Sigmoid colon (tissue), 7 donors: Measurements from ENCODE around the gene SRC. TPM values are rescaled to one million over a fixed set of nuclear protein-coding genes. Genes with fewer than 3 reads are reported as not detected.

Experiments used
- DNase-seq: peaks from one replicate; pipeline ENCODE4 v3.0.0-alpha.2; 2019
- H3K27ac ChIP-seq, 4 donors: fragments of 200-600 bp; sonication (generic); one replicate each; pipeline ENCODE4 v1.5.1; 2016 to 2019; ENCODE audit warnings: mild to moderate bottlenecking in 1 of 4
- H3K27me3 ChIP-seq, 3 donors: fragments of 200-600 bp; sonication (generic); one replicate each; pipeline ENCODE4 v1.5.1; 2019; ENCODE audit warnings: mild to moderate bottlenecking in 1 of 3
- H3K36me3 ChIP-seq, 4 donors: fragments of 200-600 bp; sonication (generic); one replicate each; pipeline ENCODE4 v1.5.1; 2016 to 2019
- H3K4me1 ChIP-seq, 4 donors: fragments of 200-600 bp; sonication (generic); one replicate each; pipeline ENCODE4 v1.5.1; 2017 to 2019
- H3K4me3 ChIP-seq, 4 donors: fragments of 200-600 bp; sonication (generic); one replicate each; pipeline ENCODE4 v1.5.1; 2017 to 2019; ENCODE audit warnings: mild to moderate bottlenecking in 2 of 4, moderate library complexity in 1 of 4
- H3K9me3 ChIP-seq, 4 donors: fragments of 200-600 bp in 3 of 4; sonication (generic) in 3 of 4; one replicate each; pipeline versions ENCODE4 v1.5.1 to v1.6.1; 2013 to 2019
- EP300 ChIP-seq, 4 donors: sonication (generic); formaldehyde crosslinking; IDR thresholded peaks; one replicate each; pipeline ENCODE4 v1.6.1; 2017; ENCODE audit warnings: antibody characterized with exemption in 4 of 4
- POLR2A ChIP-seq, 2 donors: fragments of 450-650 bp; IDR thresholded peaks; one replicate each; pipeline ENCODE4 v1.6.1; 2016; ENCODE audit warnings: antibody characterized with exemption in 2 of 2, mild to moderate bottlenecking in 2 of 2, moderate library complexity in 2 of 2
- POLR2AphosphoS5 ChIP-seq, 4 donors: sonication (generic); formaldehyde crosslinking; IDR thresholded peaks; one replicate each; pipeline ENCODE4 v1.6.1; 2017; ENCODE audit warnings: antibody characterized with exemption in 4 of 4
- WGBS, 2 donors: extraction: QIAGEN DNeasy Blood & Tissue Kit; methylation state at CpG; one replicate each; pipeline ENCODE4 v1.1.7; 2013; 5-methylcytosine and 5-hydroxymethylcytosine counted together
- intact Hi-C: fragments of 100-400 bp; cut with DNase I; formaldehyde crosslinking; loops from one replicate; pipeline ENCODE4 v1.15.1; 2023
- polyA plus RNA-seq, 3 donors: library from polyadenylated mRNA; stranded (reverse); fragments of 200-250 nt; gene quantifications; one replicate each; pipeline ENCODE4 v1.2.3, GENCODE V29; 2013
- total RNA-seq, 4 donors: library from RNA; depleted of rRNA; stranded (reverse); fragments of >200 nt; gene quantifications; one replicate each; pipeline ENCODE4 v1.1.0, GENCODE V29; 2016
- TF ChIP-seq, protein P1 (sequence below), 4 experiments: fragments of 450-650 bp in 3 of 4; fragments of 200-600 bp in 1 of 4; IDR thresholded peaks; one replicate each; pipeline ENCODE4 v1.5.1; 2016 to 2019; ENCODE audit warnings: antibody characterized with exemption in 4 of 4, mild to moderate bottlenecking in 3 of 4, moderate library complexity in 2 of 4
- donor health status: healthy with polysubstance abuse.
- donor health status: Bipolar disorder and iron deficiency.
- donor health status: healthy.

The SRC gene
- total and polyA plus RNA-seq, 7 donors, result 28.1 to 91.8 (median 52.3) TPM

DNA sequence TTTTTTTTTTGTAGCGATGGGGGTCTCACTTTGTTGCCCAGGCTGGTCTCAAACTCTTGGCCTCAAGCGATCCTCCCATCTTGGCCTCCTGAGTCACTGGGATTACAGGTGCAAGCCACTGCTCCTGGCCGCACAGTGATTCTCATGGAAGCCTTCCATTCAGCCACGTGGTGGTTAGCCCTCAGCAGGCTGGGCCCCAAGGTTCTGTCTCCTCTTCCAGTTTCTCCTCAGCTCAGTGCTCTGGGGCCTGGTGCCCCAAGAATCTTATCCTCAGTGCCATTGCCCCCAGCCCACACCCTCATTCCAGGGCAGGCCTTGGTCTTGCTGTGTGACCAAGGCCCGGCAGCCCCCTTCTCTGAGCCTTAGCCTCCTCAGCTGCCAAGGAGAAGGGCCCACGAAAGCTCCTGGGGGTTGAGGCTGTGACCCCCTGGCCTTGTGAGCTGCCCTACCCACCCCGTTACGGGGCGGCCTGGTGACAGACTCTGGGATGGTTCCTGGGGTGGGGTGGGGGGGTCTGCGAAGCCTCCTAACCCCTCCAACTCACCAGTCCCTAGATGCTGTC is 16.4 kb downstream of the SRC start:
- no peak overlapping the region for H3K4me3 ChIP-seq
- H3K27ac ChIP-seq, result peak overlapping the region in 2 of 4 donors; percentile 10 to 43
- H3K4me1 ChIP-seq, result peaks cover 0 to 49% (median 38%) of the 10 kb centered on the region in 4 donors
- H3K9me3 ChIP-seq, result no peaks in the 10 kb centered on the region
- 89 to 91% methylated on average over 10 of the region's 10 CpGs for WGBS, 2 donors
- peak; percentile 54 for DNase-seq
- intact Hi-C loops, result no loop called here
- TF ChIP-seq POLR2A (IDR thresholded peaks at IDR 0.05), result no peak
- TF ChIP-seq POLR2AphosphoS5 (IDR thresholded peaks at IDR 0.05), result no peak
- no peak for TF ChIP-seq EP300 (IDR thresholded peaks at IDR 0.05)
- TF ChIP-seq, protein P1, sequence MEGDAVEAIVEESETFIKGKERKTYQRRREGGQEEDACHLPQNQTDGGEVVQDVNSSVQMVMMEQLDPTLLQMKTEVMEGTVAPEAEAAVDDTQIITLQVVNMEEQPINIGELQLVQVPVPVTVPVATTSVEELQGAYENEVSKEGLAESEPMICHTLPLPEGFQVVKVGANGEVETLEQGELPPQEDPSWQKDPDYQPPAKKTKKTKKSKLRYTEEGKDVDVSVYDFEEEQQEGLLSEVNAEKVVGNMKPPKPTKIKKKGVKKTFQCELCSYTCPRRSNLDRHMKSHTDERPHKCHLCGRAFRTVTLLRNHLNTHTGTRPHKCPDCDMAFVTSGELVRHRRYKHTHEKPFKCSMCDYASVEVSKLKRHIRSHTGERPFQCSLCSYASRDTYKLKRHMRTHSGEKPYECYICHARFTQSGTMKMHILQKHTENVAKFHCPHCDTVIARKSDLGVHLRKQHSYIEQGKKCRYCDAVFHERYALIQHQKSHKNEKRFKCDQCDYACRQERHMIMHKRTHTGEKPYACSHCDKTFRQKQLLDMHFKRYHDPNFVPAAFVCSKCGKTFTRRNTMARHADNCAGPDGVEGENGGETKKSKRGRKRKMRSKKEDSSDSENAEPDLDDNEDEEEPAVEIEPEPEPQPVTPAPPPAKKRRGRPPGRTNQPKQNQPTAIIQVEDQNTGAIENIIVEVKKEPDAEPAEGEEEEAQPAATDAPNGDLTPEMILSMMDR (IDR thresholded peaks at IDR 0.05), result no peak
- H3K36me3 ChIP-seq, result peaks cover 0 to 27% (median 9%) of the 10 kb centered on the region in 4 donors
- H3K27me3 ChIP-seq, result no peaks in the 10 kb centered on the region

DNA sequence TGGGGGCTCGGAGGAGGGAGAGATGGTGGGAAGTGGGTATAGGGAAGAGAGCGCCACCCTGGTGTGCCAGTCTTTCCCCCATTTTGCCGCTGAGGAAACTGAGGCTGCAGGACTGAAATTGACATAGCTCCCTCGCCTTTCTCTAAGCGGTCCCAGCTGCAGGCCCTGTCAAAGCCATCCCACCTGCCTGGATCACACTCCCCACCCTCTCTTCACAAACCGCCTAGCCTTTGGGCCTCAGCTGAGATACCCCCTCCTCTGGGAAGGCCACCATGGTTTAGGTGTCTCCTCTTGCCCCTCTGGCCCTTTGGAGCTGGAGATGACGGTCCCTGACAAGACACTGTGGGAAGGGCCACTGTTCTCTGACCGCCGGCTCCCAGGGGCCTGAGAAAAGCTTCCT is 16.9 kb downstream of the SRC start:
- Histone ChIP-seq H3K27me3 (no peaks in the 10 kb centered on the region), H3K36me3 (peaks cover 0 to 32% (median 9%) of the 10 kb centered on the region in 4 donors), H3K4me1 (peaks cover 0 to 44% (median 33%) of the 10 kb centered on the region in 4 donors), H3K4me3 (no peak overlapping the region), H3K27ac (peak overlapping the region in 3 of 4 donors; percentile 10 to 43 (median 42)), H3K9me3 (no peaks in the 10 kb centered on the region)
- DNase-seq, result peak; percentile 54
- intact Hi-C loops, result no loop called here
- WGBS, 2 donors, result 96 to 97% methylated on average over 9 of the region's 9 CpGs
- TF ChIP-seq POLR2AphosphoS5 (IDR thresholded peaks at IDR 0.05) (no peak), POLR2A (IDR thresholded peaks at IDR 0.05) (no peak), EP300 (IDR thresholded peaks at IDR 0.05) (no peak)
- TF ChIP-seq, protein P1 (IDR thresholded peaks at IDR 0.05), result no peak

DNA sequence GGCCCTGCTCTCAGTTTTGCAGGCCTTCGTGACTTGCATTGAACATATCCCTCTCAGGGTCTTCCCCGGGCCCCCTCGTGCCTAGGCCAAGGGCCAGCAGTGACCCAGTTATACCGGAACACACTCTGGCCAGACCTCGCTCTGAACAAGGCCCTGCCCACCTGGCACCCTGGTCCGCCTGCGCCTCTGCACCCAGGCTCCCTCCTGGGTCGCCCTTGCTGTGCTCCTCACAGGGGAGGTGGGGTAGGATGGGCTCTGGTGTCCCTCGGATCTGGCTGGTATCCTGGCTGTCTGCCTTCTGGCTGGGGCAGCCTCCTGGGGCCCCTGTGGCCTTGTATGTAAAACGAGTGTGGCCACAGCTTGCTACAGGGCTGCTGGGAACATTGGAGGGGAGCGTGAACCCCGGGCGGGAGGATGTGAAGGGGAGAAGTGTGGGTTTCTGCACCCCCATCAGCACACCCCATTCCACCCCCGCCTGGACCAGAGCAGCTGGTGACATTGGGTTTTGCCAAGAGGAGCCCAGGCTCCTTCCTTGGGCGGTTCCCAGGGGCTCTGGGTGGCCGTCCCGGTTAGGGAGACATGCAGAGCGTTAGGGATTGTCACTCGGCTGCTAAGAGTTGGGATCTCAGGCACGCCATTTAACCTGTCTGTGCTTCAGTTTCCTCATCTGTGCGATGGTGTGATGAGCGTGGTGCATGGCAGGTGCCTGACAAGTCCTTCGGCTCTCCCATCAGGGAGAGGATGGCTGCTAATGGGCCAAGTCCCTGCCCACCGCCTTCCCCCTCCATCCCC is 17.5 kb downstream of the SRC start:
- Histone ChIP-seq H3K27me3 (no peaks in the 10 kb centered on the region), H3K9me3 (no peaks in the 10 kb centered on the region), H3K4me1 (peaks cover 0 to 38% (median 27%) of the 10 kb centered on the region in 4 donors), H3K4me3 (no peak overlapping the region), H3K27ac (peak overlapping the region in 3 of 4 donors; percentile 10 to 43 (median 42)), H3K36me3 (peaks cover 0 to 36% (median 9%) of the 10 kb centered on the region in 4 donors)
- 86 to 87% methylated on average over 24 of the region's 24 CpGs for WGBS, 2 donors
- TF ChIP-seq EP300 (IDR thresholded peaks at IDR 0.05) (no peak), POLR2AphosphoS5 (IDR thresholded peaks at IDR 0.05) (no peak), POLR2A (IDR thresholded peaks at IDR 0.05) (no peak)
- TF ChIP-seq, protein P1 (IDR thresholded peaks at IDR 0.05), result no peak
- DNase-seq, result peak; percentile 63
- intact Hi-C loops, result no loop called here

DNA sequence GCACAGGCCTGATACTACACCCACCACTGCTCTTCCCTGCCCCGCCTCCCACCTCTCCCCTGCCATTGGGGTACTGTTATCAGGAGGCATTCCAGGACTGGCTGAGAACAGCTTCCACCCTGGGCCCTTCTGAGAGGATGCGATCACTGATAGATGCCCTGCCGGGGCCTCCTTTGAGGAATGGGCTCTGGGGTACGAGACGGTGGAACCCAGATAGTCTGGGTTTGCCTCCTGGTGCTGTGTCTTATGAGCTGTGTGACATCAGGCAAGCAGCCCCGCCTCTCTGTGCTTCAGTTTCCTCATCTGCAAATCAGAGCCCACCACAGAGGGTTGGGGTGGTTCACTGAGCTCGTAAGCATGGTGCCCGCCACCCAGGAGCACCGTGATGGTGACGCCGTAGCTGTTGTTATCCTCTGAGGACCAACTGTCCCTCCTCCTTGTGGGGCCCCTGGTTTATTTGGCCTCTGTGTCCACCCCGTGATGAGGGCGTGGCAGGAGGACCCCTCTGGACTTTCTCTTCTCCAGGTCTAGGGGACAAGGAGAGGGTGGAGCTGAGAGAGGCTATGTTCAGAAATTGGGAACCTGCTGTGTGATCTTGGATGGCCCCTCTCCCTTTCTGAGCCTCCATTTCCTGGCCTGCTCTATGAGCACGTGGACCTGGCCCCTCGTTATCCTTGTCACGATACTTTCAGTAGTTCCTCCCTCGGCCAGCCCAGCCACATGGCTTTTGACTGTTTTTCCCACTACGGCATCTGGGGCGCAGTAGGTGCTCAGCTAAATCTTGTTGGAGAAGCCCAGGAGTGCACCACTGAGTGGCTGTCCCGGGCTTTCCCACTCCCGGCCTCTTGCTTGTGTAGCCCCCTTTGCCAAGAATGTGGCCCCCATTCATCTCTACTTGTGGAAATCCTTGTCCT is 18.3 kb downstream of the SRC start:
- H3K9me3 ChIP-seq, result no peaks in the 10 kb centered on the region
- DNase-seq, result peak; percentile 50
- intact Hi-C loops, result no loop called here
- H3K4me3 ChIP-seq, result no peak overlapping the region
- TF ChIP-seq POLR2A (IDR thresholded peaks at IDR 0.05) (no peak), EP300 (IDR thresholded peaks at IDR 0.05) (no peak), POLR2AphosphoS5 (IDR thresholded peaks at IDR 0.05) (no peak)
- TF ChIP-seq, protein P1 (IDR thresholded peaks at IDR 0.05), result no peak
- peak overlapping the region in 1 of 4 donors; percentile 43 for H3K27ac ChIP-seq
- H3K36me3 ChIP-seq, result peaks cover 0 to 36% (median 9%) of the 10 kb centered on the region in 4 donors
- peaks cover 0 to 29% (median 18%) of the 10 kb centered on the region in 4 donors for H3K4me1 ChIP-seq
- H3K27me3 ChIP-seq, result no peaks in the 10 kb centered on the region
- 90 to 92% methylated on average over 21 of the region's 21 CpGs for WGBS, 2 donors
